GM18511 (cell line): ENCODE data around the gene RBKS.

Experiments used
- ATAC-seq: cut with Tn5 transposase; IDR thresholded peaks from one replicate; pipeline ENCODE4 v1.9.1; 2021; ENCODE audit warnings: mild to moderate bottlenecking, moderate library complexity; ENCODE audit not compliant: unreplicated experiment

The RBKS gene

DNA sequence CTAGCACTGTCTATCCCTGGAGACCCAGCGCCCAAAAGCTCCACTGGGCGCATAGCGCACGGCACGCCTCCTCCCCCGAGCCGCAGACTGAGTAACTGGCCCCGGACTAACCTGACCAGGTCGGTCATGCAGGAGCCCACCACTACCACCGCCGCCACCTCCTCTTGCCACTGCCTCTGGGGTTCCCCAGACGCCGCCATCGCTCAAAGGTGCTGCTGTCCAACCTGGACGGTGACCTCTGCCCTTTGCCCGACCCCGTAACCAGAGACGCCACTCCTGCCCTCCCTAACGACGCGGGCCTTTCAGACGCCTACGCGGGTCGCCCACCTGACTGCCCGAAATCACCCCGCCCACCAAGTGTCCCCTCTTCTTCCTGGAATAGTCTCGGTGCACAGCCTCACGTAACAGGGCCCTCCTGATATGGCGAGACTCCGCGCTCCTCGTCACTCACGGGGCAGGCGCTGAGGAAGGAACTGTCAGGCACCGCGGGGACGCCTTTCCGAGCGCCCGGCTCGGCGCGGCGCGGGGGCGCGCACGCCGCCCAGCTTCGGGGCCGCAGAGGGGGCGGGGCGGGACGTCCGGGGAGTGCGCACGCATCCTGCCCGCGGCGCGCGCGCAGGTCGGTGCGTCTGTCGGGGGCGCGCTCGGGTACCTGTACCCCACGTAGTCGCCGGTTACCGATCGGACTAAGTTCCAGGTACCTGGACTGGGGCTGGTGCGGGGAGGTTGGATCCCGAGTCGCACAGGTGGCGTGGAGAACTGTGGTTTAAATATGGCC, at the start of gene RBKS, which contains the start of gene BABAM2:
Gene RBKS, minus strand, starts transcription at position 242 of the 778 bp plus-strand sequence. Its CDS starts 42 bp downstream, at position 200.
Gene BABAM2, plus strand, starts transcription at position 584 of the 778 bp plus-strand sequence. CDS start 3,828 bp downstream, outside the sequence.
- ATAC-seq: peak; percentile 83

DNA sequence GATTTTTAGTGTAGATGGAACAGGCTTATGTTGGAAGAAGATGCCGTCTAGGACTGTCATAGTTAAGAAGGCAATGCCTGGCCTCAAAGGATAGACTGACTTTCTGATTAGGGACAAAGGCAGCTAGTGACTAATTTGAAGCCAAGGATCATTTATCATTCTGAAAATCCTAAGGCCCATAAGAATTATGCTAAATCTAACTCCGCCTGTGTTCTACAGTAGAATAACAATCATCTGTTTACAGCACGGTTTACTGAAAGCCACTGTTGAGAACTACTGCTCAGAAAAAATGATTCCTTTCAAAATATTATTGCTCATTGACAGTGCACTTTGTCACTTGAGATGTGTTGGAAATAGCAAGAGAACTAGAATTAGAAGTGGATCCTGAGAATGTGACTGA, 44.8 kb upstream of the RBKS start:
- ATAC-seq: no peak

GRCh38 chr2:27932396-27932795, 42.2 kb upstream of the RBKS start:
- no peak for ATAC-seq

GRCh38 chr2:27931361-27931950, 41.3 kb upstream of the RBKS start:
- no peak for ATAC-seq

GRCh38 chr2:27929916-27930486, 39.8 kb upstream of the RBKS start:
- no peak for ATAC-seq

DNA sequence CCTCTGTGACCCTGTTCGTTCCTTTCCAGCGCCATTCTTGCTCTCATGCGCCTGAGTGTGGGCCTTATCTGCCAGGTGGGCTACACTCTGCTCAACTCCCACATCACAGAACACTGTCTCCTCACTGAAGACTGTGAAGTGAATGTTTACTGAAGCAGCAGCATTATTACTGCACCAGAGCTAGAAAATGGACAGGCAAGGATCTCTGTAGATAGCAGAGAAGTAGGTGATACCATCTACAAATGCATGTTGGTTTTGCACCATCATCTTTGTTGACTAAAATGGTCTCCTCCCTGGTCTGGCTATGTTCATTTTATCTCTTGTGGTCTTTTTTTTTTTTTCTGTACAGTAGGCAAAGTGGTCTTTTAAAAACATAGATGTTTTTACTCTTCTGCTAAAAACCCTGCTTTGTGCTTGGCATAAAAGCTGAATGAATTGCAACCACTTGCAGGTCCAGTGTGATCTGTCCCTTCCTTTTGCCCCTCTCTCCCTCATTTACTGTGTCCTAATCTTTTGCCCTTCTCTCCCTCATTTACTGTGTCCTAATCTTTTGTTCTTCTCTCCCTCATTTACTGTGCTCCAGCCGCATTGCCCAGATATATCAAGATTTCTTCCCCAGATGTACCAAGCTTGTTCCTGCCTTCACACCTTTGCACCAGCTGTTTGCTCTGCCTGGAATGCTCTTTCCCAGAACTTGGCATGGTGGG, 35.7 kb upstream of the RBKS start:
- ATAC-seq: no peak

DNA sequence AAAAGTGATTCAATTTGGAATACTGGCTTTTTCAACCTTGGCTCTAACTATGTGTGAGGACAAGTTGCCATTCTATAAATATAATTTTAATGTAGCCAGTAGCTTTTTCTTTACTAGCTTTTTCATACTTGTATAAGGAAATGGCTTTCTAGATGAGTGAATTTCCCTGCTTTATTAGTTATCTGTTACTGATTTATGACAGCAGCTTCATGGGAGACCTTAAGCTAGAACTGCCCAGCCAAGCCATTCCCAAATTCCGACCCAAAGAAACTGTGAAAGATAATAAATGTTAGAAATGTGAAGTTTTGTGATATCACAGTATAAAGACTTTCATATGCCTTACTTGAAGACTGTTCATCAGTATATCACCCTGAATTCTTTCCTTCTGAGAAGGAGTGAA, 32.7 kb upstream of the RBKS start:
- ATAC-seq: no peak

DNA sequence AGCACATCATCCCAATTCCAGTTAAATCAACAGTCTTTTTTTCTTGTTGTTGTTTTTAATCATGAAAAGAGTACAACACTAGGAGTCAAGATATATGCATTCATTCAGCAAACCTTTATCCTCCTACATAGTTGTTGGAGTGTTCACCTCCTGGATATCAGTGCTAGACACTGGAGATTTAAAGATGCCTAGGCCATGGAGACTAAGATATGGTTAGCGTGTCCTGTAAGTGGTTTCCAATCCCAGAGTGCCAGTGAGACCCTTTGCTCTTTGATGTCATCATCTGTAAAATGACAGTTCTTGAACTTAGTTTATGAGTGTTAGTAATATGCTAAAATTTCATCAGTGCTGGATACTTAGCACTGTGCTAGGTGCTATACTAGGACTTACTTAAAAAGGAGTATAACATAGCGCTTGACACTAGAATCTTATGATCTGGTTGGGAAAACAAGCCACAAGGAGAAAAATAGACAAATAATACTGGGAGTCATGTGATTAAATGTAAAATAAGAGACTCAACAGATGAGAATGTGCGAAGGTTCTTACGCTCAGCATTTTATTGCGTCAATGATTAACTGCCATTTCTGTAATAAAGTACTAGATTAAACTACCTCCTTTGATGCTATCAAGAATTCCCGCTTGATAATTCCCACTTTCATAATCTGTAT, 31.8 kb upstream of the RBKS start:
- ATAC-seq: no peak

DNA sequence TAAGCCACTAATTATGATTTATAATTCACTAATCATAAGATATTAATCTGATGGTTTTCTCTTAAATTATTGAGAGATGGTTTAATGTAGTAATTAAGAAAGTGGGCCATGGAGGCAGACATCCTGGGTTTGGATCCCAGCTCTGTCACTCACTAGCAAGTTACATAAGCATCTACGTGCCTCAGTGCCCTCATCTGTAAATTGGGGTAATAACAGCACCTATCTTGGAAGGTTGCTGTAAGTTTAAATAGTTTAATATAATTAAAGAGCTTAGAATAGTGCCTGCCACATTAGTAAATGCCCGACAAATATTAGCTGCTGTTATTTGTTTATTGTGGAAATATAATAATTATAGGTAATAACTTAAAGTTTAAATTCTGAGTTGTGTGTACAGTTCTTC, 31.2 kb upstream of the RBKS start:
- ATAC-seq: no peak

DNA sequence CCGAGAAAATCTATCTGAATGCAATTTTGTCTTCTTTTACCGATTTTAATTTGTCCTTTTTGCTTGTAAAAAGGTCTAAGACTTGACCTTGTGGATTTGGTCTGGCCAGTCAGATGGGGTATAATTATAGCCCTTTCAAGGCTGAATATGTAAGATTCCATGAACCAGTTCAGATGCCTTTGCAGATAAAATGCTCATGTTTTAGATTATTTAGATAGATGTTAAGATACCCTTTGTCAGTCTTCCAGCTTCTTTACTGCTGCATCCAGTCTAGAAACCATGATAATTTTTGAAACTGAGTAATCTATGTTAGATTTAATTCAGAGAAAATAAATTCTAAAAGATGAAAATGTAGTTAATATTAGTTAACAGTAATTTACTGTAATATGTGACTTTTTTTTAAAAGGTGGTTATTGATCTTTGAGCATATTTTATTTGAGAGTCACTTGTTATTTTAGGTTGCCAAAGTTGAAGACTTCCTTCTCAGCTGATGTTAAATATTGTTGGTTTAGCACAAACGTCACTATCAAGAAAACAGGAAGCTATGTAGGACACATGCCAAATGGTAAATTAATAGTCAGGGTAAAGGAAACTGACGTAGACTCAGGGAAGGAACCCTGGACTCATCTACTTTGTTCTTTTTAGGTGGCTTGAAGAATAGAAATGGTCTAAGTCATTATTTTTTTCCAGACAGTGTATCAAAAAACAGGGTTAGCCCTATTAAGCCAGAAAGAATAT, 30.1 kb upstream of the RBKS start:
- no peak for ATAC-seq

DNA sequence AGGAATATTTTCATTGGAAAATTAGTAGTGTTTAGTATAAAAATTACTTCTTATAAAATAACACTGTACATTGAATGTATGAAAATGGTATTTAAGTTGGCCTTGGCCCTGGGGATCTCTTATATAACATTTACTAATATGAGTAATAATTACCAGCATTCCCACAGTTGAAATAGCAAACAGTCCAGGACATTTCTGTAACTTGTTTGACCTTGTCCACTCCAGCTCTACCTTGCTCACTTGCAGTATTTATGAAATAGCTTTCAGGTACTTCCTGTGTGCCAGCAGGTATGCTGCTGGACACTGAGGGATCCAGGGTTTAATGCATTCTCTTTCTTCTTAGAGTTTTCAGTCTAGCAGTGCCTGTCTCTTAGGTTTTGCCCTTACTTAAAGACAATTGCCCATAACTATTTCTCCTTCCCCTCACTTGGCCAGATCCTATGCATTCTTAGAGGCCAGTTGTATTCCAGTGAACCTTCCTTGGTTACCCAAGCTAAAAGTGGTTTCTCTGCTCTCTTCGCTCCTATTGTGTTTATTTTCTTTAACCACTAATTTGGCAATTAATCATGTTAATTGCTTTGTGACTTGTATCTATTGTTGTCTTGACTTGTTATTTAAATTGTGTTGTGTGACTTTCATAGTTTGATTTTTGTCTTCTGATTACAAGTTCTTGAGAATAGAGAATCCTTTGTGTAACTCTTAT, 26.3 kb upstream of the RBKS start:
- no peak for ATAC-seq

GRCh38 chr2:27915874-27916273, 25.7 kb upstream of the RBKS start:
- ATAC-seq: no peak

GRCh38 chr2:27915191-27915590, 25.0 kb upstream of the RBKS start:
- no peak for ATAC-seq

DNA sequence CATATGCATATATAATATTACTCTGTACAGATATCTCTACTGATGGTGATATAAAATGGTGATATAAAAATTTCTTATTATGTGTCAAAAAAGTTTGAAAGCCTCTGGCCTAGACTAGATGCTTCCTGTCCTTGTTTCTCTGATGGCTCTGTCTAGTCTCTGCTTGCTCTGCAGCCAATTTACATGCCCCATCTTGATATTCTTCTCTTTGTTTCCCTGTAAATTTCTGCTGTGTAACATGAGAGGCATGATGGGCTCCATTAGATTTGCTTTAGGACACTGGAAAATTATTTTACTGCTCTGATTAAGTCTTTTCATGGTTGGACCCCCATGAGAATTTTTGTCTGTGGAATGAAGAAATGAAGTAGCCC, 24.6 kb upstream of the RBKS start:
- no peak for ATAC-seq

DNA sequence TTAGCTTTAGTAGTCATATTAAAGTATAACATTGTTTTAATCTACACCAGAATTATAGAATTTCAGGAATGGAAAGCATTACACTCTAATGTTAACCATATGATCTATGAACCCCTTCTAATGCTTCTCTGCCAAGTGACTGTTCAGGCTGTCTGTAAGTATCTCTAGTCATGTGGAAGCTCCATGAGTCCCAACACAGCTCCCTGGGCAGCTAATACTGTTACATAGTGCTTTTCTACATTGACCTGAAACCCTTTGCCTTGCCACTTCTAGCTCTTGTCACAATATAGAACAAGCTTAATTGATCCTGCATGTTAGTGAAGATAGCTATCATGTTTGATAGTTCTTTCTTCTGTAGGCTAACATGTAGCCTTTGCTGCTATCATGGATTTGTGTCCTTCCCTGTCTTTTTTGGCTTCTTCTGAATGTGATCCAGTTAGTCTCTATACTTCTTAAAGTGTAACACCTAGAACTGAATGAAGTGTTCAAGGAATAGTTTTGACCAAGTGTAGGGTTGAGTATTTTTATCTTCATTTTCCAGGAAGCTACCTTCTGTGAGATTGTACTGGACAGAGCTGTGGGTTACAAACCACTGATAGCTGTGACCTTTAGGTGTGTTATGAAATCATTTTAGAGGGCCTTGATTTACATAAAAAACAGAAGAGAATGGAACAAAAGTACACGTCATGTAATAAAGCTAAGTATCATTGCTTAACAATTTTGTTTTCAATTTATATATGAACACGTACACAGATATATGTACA, 24.0 kb upstream of the RBKS start:
- ATAC-seq: no peak

GRCh38 chr2:27912512-27912911, 22.3 kb upstream of the RBKS start:
- ATAC-seq: no peak

- ATAC-seq: no peak
These were observed 21.4 kb upstream of the RBKS start for GRCh38 chr2:27911458-27912210.

DNA sequence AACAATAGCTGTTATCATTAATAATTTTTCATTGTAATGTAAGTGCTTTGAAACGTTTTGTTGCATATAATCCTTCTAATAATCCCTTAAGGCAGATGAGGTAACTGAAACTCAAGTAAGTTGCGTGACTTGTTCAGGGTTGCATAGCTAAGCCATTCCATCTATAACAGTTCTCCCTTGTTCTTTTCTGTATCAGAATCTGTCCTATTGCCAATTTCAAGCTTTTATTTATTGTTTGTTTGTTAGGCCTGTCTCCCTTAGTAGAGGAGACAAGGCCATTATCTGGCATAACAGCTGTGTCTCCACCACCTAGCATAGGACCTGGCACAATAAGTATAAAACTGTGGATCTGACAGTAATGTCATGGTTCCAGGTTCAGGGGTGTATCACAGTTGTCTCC, 19.7 kb upstream of the RBKS start:
- ATAC-seq: no peak
